Measurements from ENCODE around the gene LRP1B. TPM values are rescaled to one million over a fixed set of nuclear protein-coding genes. Genes with fewer than 3 reads are reported as not detected.

Gene LRP1B
- total RNA-seq, 4 donors from 2014 or later = 3.3 to 11.1 (median 4.6) TPM

DNA sequence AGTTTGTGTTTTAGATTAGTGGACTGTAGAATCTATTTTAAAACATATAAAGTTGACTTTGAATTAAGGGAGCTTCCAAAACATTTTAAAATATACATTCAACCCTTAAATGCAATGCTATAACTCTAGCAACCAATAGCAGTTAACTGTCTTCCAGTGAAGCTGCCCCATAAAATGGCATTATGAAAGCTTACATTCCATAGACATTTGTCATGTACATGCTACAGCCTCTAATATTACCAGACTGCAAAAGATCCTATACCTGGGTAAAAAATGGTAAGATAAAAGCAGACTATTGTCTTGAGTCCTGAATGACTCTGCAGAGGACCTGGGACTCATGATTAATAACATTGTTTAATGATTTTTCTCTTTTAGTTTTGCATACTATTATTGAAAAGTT, 489.4 kb downstream of the LRP1B start:
- in situ Hi-C loops (cut with MboI; ENCODE audit: low sequenced_read_pairs in 4 of 4) = no loop called here
- H3K27ac ChIP-seq = no peak overlapping the region
- H3K4me3 ChIP-seq = no peak overlapping the region
- DNase-seq = no peak
- TF ChIP-seq CTCF (IDR thresholded peaks at IDR 0.05 in 4 of 5, conservative IDR thresholded peaks at IDR 0.05 in 1 of 5) (no peak), POLR2A (IDR thresholded peaks at IDR 0.05) (no peak)
- no peaks in the 10 kb centered on the region for H3K9me3 ChIP-seq
- no peak for ATAC-seq
- H3K27me3 ChIP-seq = no peaks in the 10 kb centered on the region
- H3K4me1 ChIP-seq = no peaks in the 10 kb centered on the region
- intact Hi-C loops (cut with DNase I; ENCODE audit: low total_unique reads) = no loop called here
- H3K36me3 ChIP-seq = no peaks in the 10 kb centered on the region

DNA sequence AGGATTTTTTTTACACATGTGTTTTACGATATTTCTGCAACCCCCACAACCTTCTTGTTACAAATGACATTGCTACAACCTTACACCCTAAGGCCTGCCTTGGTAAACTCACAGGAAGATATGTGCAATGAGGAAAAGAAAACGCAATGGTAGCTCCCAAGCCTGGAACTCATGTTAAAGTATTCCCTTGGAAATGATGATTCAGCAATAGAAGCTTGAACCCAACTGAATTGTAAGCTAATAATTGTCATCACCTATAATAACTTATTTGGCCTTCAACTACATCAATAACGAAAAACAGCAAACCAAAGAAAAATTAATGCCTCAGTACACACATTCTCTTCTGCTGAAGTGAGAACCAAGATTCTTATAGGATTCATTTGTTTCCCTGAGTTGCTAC, 491.0 kb downstream of the LRP1B start:
- Histone ChIP-seq H3K27me3 (no peaks in the 10 kb centered on the region), H3K9me3 (no peaks in the 10 kb centered on the region), H3K4me3 (no peak overlapping the region), H3K36me3 (no peaks in the 10 kb centered on the region), H3K27ac (no peak overlapping the region), H3K4me1 (no peaks in the 10 kb centered on the region)
- no peak for DNase-seq
- intact Hi-C loops (cut with DNase I; ENCODE audit: low total_unique reads) (no loop called here), in situ Hi-C loops (cut with MboI; ENCODE audit: low sequenced_read_pairs in 4 of 4) (no loop called here)
- ATAC-seq = no peak
- TF ChIP-seq CTCF (IDR thresholded peaks at IDR 0.05 in 4 of 5, conservative IDR thresholded peaks at IDR 0.05 in 1 of 5) (no peak), POLR2A (IDR thresholded peaks at IDR 0.05) (no peak)

DNA sequence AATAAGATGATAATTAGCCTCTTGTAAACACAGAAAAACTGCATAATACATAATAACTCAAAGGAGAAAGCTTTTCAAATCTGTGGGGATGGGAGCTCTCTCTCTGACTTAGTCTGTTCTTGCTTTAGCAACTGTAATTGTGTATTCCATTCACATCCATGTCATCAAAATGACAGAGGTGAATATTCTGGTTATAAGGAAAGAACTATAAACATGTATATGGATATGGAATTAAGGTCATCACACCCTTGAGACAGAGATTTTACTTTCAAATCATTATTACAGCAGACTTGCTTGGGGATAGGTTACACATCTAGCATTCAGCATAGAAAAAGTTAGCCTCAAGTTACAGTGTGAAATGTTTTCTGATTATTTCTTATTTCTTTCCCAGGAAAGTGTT, 497.7 kb downstream of the LRP1B start:
- Histone ChIP-seq H3K4me1 (no peaks in the 10 kb centered on the region), H3K9me3 (no peaks in the 10 kb centered on the region), H3K27ac (no peak overlapping the region), H3K36me3 (no peaks in the 10 kb centered on the region), H3K4me3 (no peak overlapping the region), H3K27me3 (no peaks in the 10 kb centered on the region)
- ATAC-seq (no peak), DNase-seq (no peak)
- no peak for TF ChIP-seq POLR2A (IDR thresholded peaks at IDR 0.05)
- TF ChIP-seq CTCF (IDR thresholded peaks at IDR 0.05 in 4 of 5, conservative IDR thresholded peaks at IDR 0.05 in 1 of 5) = no peak
- in situ Hi-C loops (cut with MboI; ENCODE audit: low sequenced_read_pairs in 4 of 4) = no loop called here
- intact Hi-C loops (cut with DNase I; ENCODE audit: low total_unique reads) = no loop called here

DNA sequence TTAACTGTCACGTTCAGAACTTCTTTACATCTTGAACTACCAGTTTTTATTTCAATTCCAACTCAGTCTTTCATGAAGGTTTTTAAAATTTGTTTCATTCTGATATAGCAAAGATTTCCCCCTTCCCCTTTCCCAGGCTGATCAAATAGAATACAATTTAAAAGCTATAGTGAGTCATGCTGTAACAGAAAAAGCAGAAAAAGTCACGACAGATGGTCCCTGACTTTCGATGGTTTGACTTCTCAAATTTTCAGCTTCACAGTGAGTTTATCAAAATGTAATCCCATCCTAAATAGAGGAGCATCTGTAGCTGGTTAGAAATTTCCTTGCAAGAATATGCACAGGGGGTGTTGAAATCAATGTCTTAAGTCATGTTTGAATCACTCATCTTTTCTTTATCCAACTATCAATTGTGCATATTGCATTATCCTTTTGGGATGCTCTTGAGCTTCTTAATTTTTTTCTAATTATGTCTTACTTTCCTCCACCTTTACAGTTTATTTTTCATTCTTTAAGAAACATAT, 500.3 kb downstream of the LRP1B start:
- ATAC-seq (no peak), DNase-seq (no peak)
- intact Hi-C loops (cut with DNase I; ENCODE audit: low total_unique reads) = no loop called here
- no peak overlapping the region for H3K4me3 ChIP-seq
- H3K36me3 ChIP-seq = no peaks in the 10 kb centered on the region
- no peaks in the 10 kb centered on the region for H3K9me3 ChIP-seq
- H3K27ac ChIP-seq = no peak overlapping the region
- TF ChIP-seq POLR2A (IDR thresholded peaks at IDR 0.05) (no peak), CTCF (IDR thresholded peaks at IDR 0.05 in 4 of 5, conservative IDR thresholded peaks at IDR 0.05 in 1 of 5) (no peak)
- H3K27me3 ChIP-seq = no peaks in the 10 kb centered on the region
- H3K4me1 ChIP-seq = no peaks in the 10 kb centered on the region
- in situ Hi-C loops (cut with MboI; ENCODE audit: low sequenced_read_pairs in 4 of 4) = no loop called here

- intact Hi-C loops (cut with DNase I; ENCODE audit: low total_unique reads) (no loop called here), in situ Hi-C loops (cut with MboI; ENCODE audit: low sequenced_read_pairs in 4 of 4) (no loop called here)
- DNase-seq (no peak), ATAC-seq (no peak)
- Histone ChIP-seq H3K27me3 (no peaks in the 10 kb centered on the region), H3K4me1 (no peaks in the 10 kb centered on the region), H3K9me3 (no peaks in the 10 kb centered on the region), H3K36me3 (no peaks in the 10 kb centered on the region), H3K4me3 (no peak overlapping the region), H3K27ac (no peak overlapping the region)
- TF ChIP-seq POLR2A (IDR thresholded peaks at IDR 0.05) (no peak), CTCF (IDR thresholded peaks at IDR 0.05 in 4 of 5, conservative IDR thresholded peaks at IDR 0.05 in 1 of 5) (no peak)
Measured at GRCh38 chr2:141620372-141620771, 510.4 kb downstream of the LRP1B start.
